CD14-positive monocyte (primary cell): ENCODE measurements around the gene ALAD. TPM values are rescaled to one million over a fixed set of nuclear protein-coding genes. Genes with fewer than 3 reads are reported as not detected.

ENCODE experiments used
- DNase-seq, 3 donors: peaks; one replicate each; pipeline ENCODE4 v3.0.0-alpha.2; 2011 to 2022
- H2AFZ ChIP-seq: 2 replicates; pipeline ENCODE4 v1.6.0; 2012; ENCODE audit warnings: mild to moderate bottlenecking, low read depth, low read length, inconsistent platforms; ENCODE audit not compliant: insufficient read depth, poor library complexity, severe bottlenecking
- H3K27ac ChIP-seq, 2 donors: 1 replicate in 1 of 2; 2 replicates in 1 of 2; pipeline ENCODE4 v1.5.1; 2012 to 2013; ENCODE audit warnings: low read length in 2 of 2, control low read depth in 1 of 2, inconsistent platforms in 1 of 2, low read depth in 1 of 2, mild to moderate bottlenecking in 1 of 2
- H3K27me3 ChIP-seq, 2 donors: one replicate each; pipeline versions ENCODE4 v1.6.0 to v1.6.1; 2011 to 2013; ENCODE audit warnings: low read length in 2 of 2; ENCODE audit not compliant: control insufficient read depth in 2 of 2, insufficient read depth in 2 of 2
- H3K36me3 ChIP-seq, 2 donors: replicated peaks in 1 of 2; 1 replicate in 1 of 2; 2 replicates in 1 of 2; pipeline versions ENCODE4 v1.5.1 to v1.6.1; 2012 to 2013; ENCODE audit warnings: low read length in 2 of 2, control low read depth in 1 of 2, inconsistent platforms in 1 of 2, mild to moderate bottlenecking in 1 of 2; ENCODE audit not compliant: insufficient read depth in 2 of 2, control insufficient read depth in 1 of 2
- H3K4me1 ChIP-seq, 2 donors: 1 replicate in 1 of 2; 2 replicates in 1 of 2; pipeline versions ENCODE4 v1.5.1 to v1.6.1; 2012 to 2013; ENCODE audit warnings: low read length in 2 of 2, control low read depth in 1 of 2, inconsistent platforms in 1 of 2, mild to moderate bottlenecking in 1 of 2, moderate library complexity in 1 of 2; ENCODE audit not compliant: insufficient read depth in 2 of 2, control insufficient read depth in 1 of 2
- H3K4me2 ChIP-seq: replicated peaks from 2 replicates; pipeline ENCODE3; 2012; ENCODE audit warnings: low read length, moderate library complexity, mild to moderate bottlenecking; ENCODE audit not compliant: poor library complexity, severe bottlenecking; ENCODE audit errors: extremely low read depth
- H3K4me3 ChIP-seq, 3 experiments: fragments of 200-600 bp in 1 of 3; sonication (generic) in 1 of 3; replicated peaks in 1 of 3; 1 replicate in 2 of 3; 2 replicates in 1 of 3; pipeline ENCODE4 v1.5.1; 2011 to 2013; ENCODE audit warnings: low read length in 3 of 3, mild to moderate bottlenecking in 3 of 3, control low read depth in 2 of 3, low read depth in 2 of 3, inconsistent platforms in 1 of 3, moderate library complexity in 1 of 3
- H3K79me2 ChIP-seq: 2 replicates; pipeline ENCODE4 v1.6.0; 2012; ENCODE audit warnings: mild to moderate bottlenecking, control low read depth, inconsistent platforms, low read length, moderate library complexity; ENCODE audit not compliant: insufficient read depth
- H3K9ac ChIP-seq: 2 replicates; pipeline ENCODE4 v1.6.0; 2017; ENCODE audit warnings: low read length, mild to moderate bottlenecking; ENCODE audit not compliant: insufficient read depth, poor library complexity, severe bottlenecking
- H3K9me3 ChIP-seq, 2 donors: replicated peaks in 1 of 2; 1 replicate in 1 of 2; 2 replicates in 1 of 2; pipeline versions ENCODE4 v1.5.1 to v1.6.1; 2012 to 2013; ENCODE audit warnings: low read length in 2 of 2, control low read depth in 1 of 2; ENCODE audit not compliant: control insufficient read depth in 1 of 2, insufficient read depth in 1 of 2
- H4K20me1 ChIP-seq: 2 replicates; pipeline ENCODE4 v1.6.0; 2012; ENCODE audit warnings: mild to moderate bottlenecking, low read length, control low read depth, moderate library complexity; ENCODE audit not compliant: insufficient read depth
- H3K27ac Mint-ChIP-seq, 7 donors: one replicate each; pipeline ENCODE4 v1.8.0; 2020; ENCODE audit warnings: mild to moderate bottlenecking in 7 of 7, mixed read lengths in 7 of 7, moderate library complexity in 6 of 7, inconsistent platforms in 2 of 7
- H3K27me3 Mint-ChIP-seq, 3 donors: one replicate each; pipeline ENCODE4 v1.8.0; 2021 to 2022; ENCODE audit warnings: low read depth in 3 of 3, mild to moderate bottlenecking in 3 of 3, mixed read lengths in 3 of 3, moderate library complexity in 3 of 3, inconsistent platforms in 1 of 3
- H3K36me3 Mint-ChIP-seq, 2 donors: one replicate each; pipeline ENCODE4 v1.8.0; 2020; ENCODE audit warnings: mixed read lengths in 2 of 2, inconsistent platforms in 1 of 2, mild to moderate bottlenecking in 1 of 2
- H3K4me1 Mint-ChIP-seq: one replicate; pipeline ENCODE4 v1.8.0; 2020; ENCODE audit warnings: mild to moderate bottlenecking, mixed read lengths
- H3K4me3 Mint-ChIP-seq, 2 donors: one replicate each; pipeline ENCODE4 v1.8.0; 2020; ENCODE audit warnings: mild to moderate bottlenecking in 2 of 2, mixed read lengths in 2 of 2, moderate library complexity in 1 of 2
- H3K9me3 Mint-ChIP-seq, 7 donors: one replicate each; pipeline ENCODE4 v1.8.0; 2020 to 2022; ENCODE audit warnings: mixed read lengths in 7 of 7, mild to moderate bottlenecking in 6 of 7, moderate library complexity in 6 of 7, inconsistent platforms in 2 of 7
- CTCF ChIP-seq: fragments of 200-600 bp; IDR thresholded peaks from one replicate; pipeline ENCODE4 v1.8.0; 2022; ENCODE audit warnings: antibody characterized with exemption, mild to moderate bottlenecking
- WGBS: methylation state at CpG from one replicate; pipeline ENCODE4 v1.1.5; 2013; ENCODE audit warnings: missing lambda C conversion rate; ENCODE audit not compliant: insufficient coverage; 5-methylcytosine and 5-hydroxymethylcytosine counted together
- intact Hi-C, 2 donors: fragments of 100-400 bp; cut with micrococcal nuclease; formaldehyde crosslinking; loops; one replicate each; pipeline versions ENCODE4 v1.15.0 to v1.15.1; 2023
- polyA plus RNA-seq, 3 donors: library from polyadenylated mRNA; depleted of rRNA in 1 of 3; unstranded in 2 of 3; stranded (reverse) in 1 of 3; fragments of 300-500 nt in 2 of 3; fragments of >200 nt in 1 of 3; fragmentation: Illumina TruSeq in 2 of 3; gene quantifications; 1 replicate in 2 of 3; 2 replicates in 1 of 3; pipeline ENCODE4 v1.2.3, GENCODE V29; 2012 to 2021

The ALAD gene
- polyA plus RNA-seq, 3 donors = 17.1 to 24.6 (median 20.9) TPM

- Mint-ChIP-seq H3K36me3 (no peaks in the 10 kb centered on the region), H3K4me3 (no peak overlapping the region), H3K27me3 (peaks cover 0 to 4% (median 0%) of the 10 kb centered on the region in 3 donors), H3K27ac (no peak overlapping the region), H3K4me1 (peaks cover 28% of the 10 kb centered on the region), H3K9me3 (peaks cover 0 to 2% (median 0%) of the 10 kb centered on the region in 7 donors)
- WGBS = no CpG with 5 or more reads among the region's 1 CpG
- no peak for DNase-seq
- Histone ChIP-seq H3K9me3 (no peaks in the 10 kb centered on the region), H3K79me2 (no peaks in the 10 kb centered on the region), H3K36me3 (no peaks in the 10 kb centered on the region), H3K27ac (no peak overlapping the region), H3K4me2 (no peak overlapping the region), H3K4me1 (peaks cover 12 to 16% of the 10 kb centered on the region in 2 donors), H3K4me3 (no peak overlapping the region), H3K27me3 (no peaks in the 10 kb centered on the region), H2AFZ (no peak overlapping the region), H3K9ac (no peak overlapping the region), H4K20me1 (no peaks in the 10 kb centered on the region)
- TF ChIP-seq CTCF = no peak
- intact Hi-C loops = no loop called here
Observed at GRCh38 chr9:113428062-113428615, 27.1 kb upstream of the ALAD start.

- peak overlapping the region in 2 of 7 donors; percentile 7 to 20 for H3K27ac Mint-ChIP-seq
- Histone ChIP-seq H3K79me2 (no peaks in the 10 kb centered on the region), H3K9ac (no peak overlapping the region), H3K27ac (no peak overlapping the region), H3K27me3 (no peaks in the 10 kb centered on the region), H2AFZ (no peak overlapping the region), H3K36me3 (no peaks in the 10 kb centered on the region), H3K4me1 (peaks cover 12 to 16% of the 10 kb centered on the region in 2 donors), H3K9me3 (no peaks in the 10 kb centered on the region), H3K4me2 (no peak overlapping the region), H4K20me1 (no peaks in the 10 kb centered on the region), H3K4me3 (no peak overlapping the region)
- no peaks in the 10 kb centered on the region for H3K36me3 Mint-ChIP-seq
- DNase-seq = peak in 2 of 3 donors; percentile 35 to 57
- 83% methylated on average over 1 of the region's 2 CpGs for WGBS
- peaks cover 0 to 4% (median 0%) of the 10 kb centered on the region in 3 donors for H3K27me3 Mint-ChIP-seq
- H3K4me1 Mint-ChIP-seq = peaks cover 28% of the 10 kb centered on the region
- intact Hi-C loops = no loop called here
- no peaks in the 10 kb centered on the region for H3K9me3 Mint-ChIP-seq
- no peak overlapping the region for H3K4me3 Mint-ChIP-seq
- TF ChIP-seq CTCF = no peak
Observed at GRCh38 chr9:113427629-113428028, 26.5 kb upstream of the ALAD start.
